Liver (tissue), 9 donors: Measurements from ENCODE around the gene COQ7. TPM values are rescaled to one million over a fixed set of nuclear protein-coding genes. Genes with fewer than 3 reads are reported as not detected.

Experiments
- DNase-seq: peaks from one replicate; pipeline ENCODE4 v3.0.0-alpha.2; 2017; ENCODE audit warnings: low spot score
- H3K27ac ChIP-seq, 2 donors: one replicate each; pipeline ENCODE4 v1.7.0; 2013; ENCODE audit warnings: inconsistent platforms in 2 of 2, low read length in 2 of 2, control low read depth in 1 of 2, low read depth in 1 of 2, mild to moderate bottlenecking in 1 of 2
- H3K27me3 ChIP-seq, 4 donors: one replicate each; pipeline versions ENCODE4 v1.6.1 to v1.7.0; 2013; ENCODE audit warnings: low read length in 3 of 4, inconsistent platforms in 1 of 4, mild to moderate bottlenecking in 1 of 4, moderate library complexity in 1 of 4; ENCODE audit not compliant: control insufficient read depth in 4 of 4, insufficient read depth in 4 of 4
- H3K36me3 ChIP-seq, 4 donors: one replicate each; pipeline versions ENCODE4 v1.6.1 to v1.7.0; 2013; ENCODE audit warnings: low read length in 3 of 4, mild to moderate bottlenecking in 3 of 4, low read depth in 1 of 4, moderate library complexity in 1 of 4; ENCODE audit not compliant: control insufficient read depth in 4 of 4, insufficient read depth in 3 of 4
- H3K4me1 ChIP-seq, 4 donors: one replicate each; pipeline versions ENCODE4 v1.6.1 to v1.7.0; 2013; ENCODE audit warnings: low read length in 3 of 4, mild to moderate bottlenecking in 3 of 4, moderate library complexity in 1 of 4; ENCODE audit not compliant: control insufficient read depth in 4 of 4, insufficient read depth in 4 of 4
- H3K4me3 ChIP-seq, 3 donors: one replicate each; pipeline versions ENCODE4 v1.6.1 to v1.7.0; 2013; ENCODE audit warnings: low read length in 3 of 3, control low read depth in 1 of 3, low read depth in 1 of 3, mild to moderate bottlenecking in 1 of 3
- H3K9ac ChIP-seq, 2 donors: one replicate each; pipeline ENCODE4 v1.7.0; 2013; ENCODE audit warnings: low read length in 2 of 2, mild to moderate bottlenecking in 2 of 2, moderate library complexity in 2 of 2, control low read depth in 1 of 2, low read depth in 1 of 2
- H3K9me3 ChIP-seq, 4 donors: one replicate each; pipeline versions ENCODE4 v1.6.1 to v1.7.0; 2013; ENCODE audit warnings: low read length in 3 of 4; ENCODE audit not compliant: control insufficient read depth in 4 of 4
- ATF3 ChIP-seq: IDR thresholded peaks from 2 replicates; pipeline ENCODE4 v1.6.1; 2016; ENCODE audit warnings: antibody characterized with exemption
- CTCF ChIP-seq: fragments of 150-350 bp; IDR thresholded peaks from 2 replicates; pipeline ENCODE4 v1.5.1; 2017; ENCODE audit warnings: improper control_type of control experiment, low read depth, low read length; ENCODE audit not compliant: missing input control
- EGR1 ChIP-seq, 2 donors: IDR thresholded peaks; 2 replicates each; pipeline ENCODE4 v1.6.1; 2016 to 2018; ENCODE audit warnings: antibody characterized with exemption in 2 of 2, low read depth in 2 of 2
- FOXA1 ChIP-seq: IDR thresholded peaks from 2 replicates; pipeline ENCODE4 v1.6.1; 2016; ENCODE audit warnings: antibody characterized with exemption
- FOXA2 ChIP-seq: IDR thresholded peaks from 2 replicates; pipeline ENCODE4 v1.6.1; 2016; ENCODE audit warnings: antibody characterized with exemption
- GABPA ChIP-seq, 2 donors: IDR thresholded peaks in 1 of 2; conservative IDR thresholded peaks in 1 of 2; 2 replicates each; pipeline ENCODE4 v1.6.1; 2016; ENCODE audit warnings: antibody characterized with exemption in 2 of 2, mild to moderate bottlenecking in 1 of 2, moderate library complexity in 1 of 2
- HNF4A ChIP-seq, 2 donors: conservative IDR thresholded peaks; 2 replicates each; pipeline ENCODE4 v1.6.1; 2016; ENCODE audit warnings: antibody characterized with exemption in 2 of 2, mild to moderate bottlenecking in 2 of 2
- HNF4G ChIP-seq: IDR thresholded peaks from 2 replicates; pipeline ENCODE4 v1.6.1; 2016; ENCODE audit warnings: antibody characterized with exemption
- JUND ChIP-seq, 2 donors: IDR thresholded peaks; 2 replicates each; pipeline ENCODE4 v1.6.1; 2016; ENCODE audit warnings: antibody characterized with exemption in 2 of 2
- MAX ChIP-seq: IDR thresholded peaks from 2 replicates; pipeline ENCODE4 v1.6.1; 2016; ENCODE audit warnings: antibody characterized with exemption
- NR2F2 ChIP-seq: IDR thresholded peaks from 2 replicates; pipeline ENCODE4 v1.6.1; 2016; ENCODE audit warnings: antibody characterized with exemption
- RAD21 ChIP-seq, 2 donors: IDR thresholded peaks; 2 replicates each; pipeline ENCODE4 v1.6.1; 2016; ENCODE audit warnings: antibody characterized with exemption in 2 of 2, mild to moderate bottlenecking in 2 of 2
- REST ChIP-seq: IDR thresholded peaks from 2 replicates; pipeline ENCODE4 v1.6.1; 2016; ENCODE audit warnings: antibody characterized with exemption, mild to moderate bottlenecking
- RXRA ChIP-seq, 2 donors: IDR thresholded peaks; 2 replicates each; pipeline ENCODE4 v1.6.1; 2017 to 2018; ENCODE audit warnings: antibody characterized with exemption in 2 of 2, mild to moderate bottlenecking in 1 of 2
- SP1 ChIP-seq: IDR thresholded peaks from 2 replicates; pipeline ENCODE4 v1.6.1; 2018; ENCODE audit warnings: antibody characterized with exemption, mild to moderate bottlenecking
- TAF1 ChIP-seq: conservative IDR thresholded peaks from 2 replicates; pipeline ENCODE4 v1.6.1; 2016; ENCODE audit warnings: antibody characterized with exemption, mild to moderate bottlenecking
- YY1 ChIP-seq: IDR thresholded peaks from 2 replicates; pipeline ENCODE4 v1.6.1; 2016; ENCODE audit warnings: antibody characterized with exemption, mild to moderate bottlenecking
- ZBTB33 ChIP-seq: IDR thresholded peaks from 2 replicates; pipeline ENCODE4 v1.6.1; 2016; ENCODE audit warnings: antibody characterized with exemption
- WGBS: extraction: QIAGEN DNeasy Blood & Tissue Kit; methylation state at CpG from one replicate; pipeline ENCODE4 v1.1.7; 2013; 5-methylcytosine and 5-hydroxymethylcytosine counted together
- polyA plus RNA-seq, 2 donors: library from polyadenylated mRNA; stranded (reverse) in 1 of 2; unstranded in 1 of 2; fragments of 200-250 nt in 1 of 2; fragments of >200 nt in 1 of 2; fragmentation: Nextera tagmentation in 1 of 2; extraction: Ambion mirVana in 1 of 2; gene quantifications; one replicate each; pipeline versions ENCODE4 v1.2.1 to v1.2.3, GENCODE V29; 2013 to 2015
- total RNA-seq, 2 donors: library from RNA; depleted of rRNA; stranded (reverse); fragments of >200 nt; gene quantifications; one replicate each; pipeline ENCODE4 v1.2.3, GENCODE V29; 2014
- donor health status: healthy.
- donor health status: healthy.
- donor health status: healthy.
- donor health status: healthy.
- donor health status: healthy.

COQ7 gene
- total and polyA plus RNA-seq, 4 donors = 5.3 to 10.8 (median 7.2) TPM

- TF ChIP-seq GABPA (IDR thresholded peaks at IDR 0.05 in 1 of 2, conservative IDR thresholded peaks at IDR 0.05 in 1 of 2) (no peak), CTCF (no peak), FOXA2 (no peak), RXRA (IDR thresholded peaks at IDR 0.05) (no peak), TAF1 (no peak), JUND (IDR thresholded peaks at IDR 0.05) (no peak), HNF4A (conservative IDR thresholded peaks at IDR 0.05) (no peak), FOXA1 (no peak), RAD21 (IDR thresholded peaks at IDR 0.05) (no peak), HNF4G (no peak)
- no peak for DNase-seq
These were observed 21.4 kb upstream of the COQ7 start for GRCh38 chr16:19046062-19046461.

GRCh38 chr16:19062706-19063105, 4.7 kb upstream of the COQ7 start:
- H3K4me3 ChIP-seq = no peak overlapping the region
- no peaks in the 10 kb centered on the region for H3K36me3 ChIP-seq
- H3K27ac ChIP-seq = no peak overlapping the region
- H3K9ac ChIP-seq = no peak overlapping the region
- TF ChIP-seq RXRA (IDR thresholded peaks at IDR 0.05) (no peak), GABPA (IDR thresholded peaks at IDR 0.05 in 1 of 2, conservative IDR thresholded peaks at IDR 0.05 in 1 of 2) (no peak), JUND (IDR thresholded peaks at IDR 0.05) (no peak), FOXA2 (no peak), ATF3 (no peak), TAF1 (no peak), HNF4G (no peak), MAX (no peak), CTCF (no peak), FOXA1 (no peak), EGR1 (IDR thresholded peaks at IDR 0.05; ENCODE audit: low read depth in 2 of 2) (no peak), NR2F2 (no peak), YY1 (no peak), RAD21 (IDR thresholded peaks at IDR 0.05) (no peak), ZBTB33 (no peak), REST (no peak), SP1 (no peak), HNF4A (conservative IDR thresholded peaks at IDR 0.05) (no peak)
- H3K9me3 ChIP-seq = no peaks in the 10 kb centered on the region
- DNase-seq = no peak
- H3K4me1 ChIP-seq = no peaks in the 10 kb centered on the region
- WGBS = 73% methylated on average over 4 of the region's 4 CpGs
- H3K27me3 ChIP-seq = no peaks in the 10 kb centered on the region

More at GRCh38 chr16:19046062-19046461, 21.4 kb upstream of the COQ7 start:
- H3K4me3 ChIP-seq = no peak overlapping the region
- no peaks in the 10 kb centered on the region for H3K4me1 ChIP-seq
- no peak overlapping the region for H3K9ac ChIP-seq
- no peaks in the 10 kb centered on the region for H3K9me3 ChIP-seq
- no peaks in the 10 kb centered on the region for H3K36me3 ChIP-seq
- no peaks in the 10 kb centered on the region for H3K27me3 ChIP-seq
- no peak overlapping the region for H3K27ac ChIP-seq
- 97% methylated on average over 2 of the region's 2 CpGs for WGBS
